Sciatic nerve (tissue), 1 donor: ENCODE results near the gene DRGX. TPM values are rescaled to one million over a fixed set of nuclear protein-coding genes. Genes with fewer than 3 reads are reported as not detected.

Source experiments
- total RNA-seq: library from RNA; stranded (reverse); fragmentation: NEBNext Ultra II Directional; extraction: Animal tissue kit (Norgen Biotek cat#: 25700); gene quantifications from one replicate; pipeline ENCODE4 v1.2.1, GENCODE V29; 2021
- donor health status: DM: no; HTN: no; CAD: no.

The DRGX gene
- total RNA-seq, 1 donor from 2014 or later, result not detected

Other genes starting within 250 kb of the DRGX start
- 35.1 TPM for gene TMEM273, start 207.7 kb downstream of the DRGX start, total RNA-seq
- gene C10orf71, start 96.9 kb downstream of the DRGX start, total RNA-seq, result 0.18 TPM
- gene ERCC6, start 143.0 kb upstream of the DRGX start, total RNA-seq, result 33.5 TPM
- not detected for gene SLC18A3, start 214.2 kb upstream of the DRGX start, total RNA-seq
- not detected for gene CHAT, start 217.9 kb upstream of the DRGX start, total RNA-seq